22Rv1 (cell line): ENCODE measurements around the gene CFAP126.
"Not testable (repeated sequence)": the region's sequence is repeated elsewhere in the genome, so short reads cannot be mapped to it uniquely, and the experiment has no call there.

Experiments
- ZFX ChIP-seq: fragments of 450-650 bp; IDR thresholded peaks from 2 replicates; pipeline ENCODE4 v1.6.1; 2017; ENCODE audit warnings: antibody characterized with exemption, borderline replicate concordance
- TF ChIP-seq, protein P1 (sequence below): fragments of 450-650 bp; IDR thresholded peaks from 2 replicates; pipeline ENCODE4 v1.5.1; 2017; ENCODE audit warnings: mild to moderate bottlenecking

DNA sequence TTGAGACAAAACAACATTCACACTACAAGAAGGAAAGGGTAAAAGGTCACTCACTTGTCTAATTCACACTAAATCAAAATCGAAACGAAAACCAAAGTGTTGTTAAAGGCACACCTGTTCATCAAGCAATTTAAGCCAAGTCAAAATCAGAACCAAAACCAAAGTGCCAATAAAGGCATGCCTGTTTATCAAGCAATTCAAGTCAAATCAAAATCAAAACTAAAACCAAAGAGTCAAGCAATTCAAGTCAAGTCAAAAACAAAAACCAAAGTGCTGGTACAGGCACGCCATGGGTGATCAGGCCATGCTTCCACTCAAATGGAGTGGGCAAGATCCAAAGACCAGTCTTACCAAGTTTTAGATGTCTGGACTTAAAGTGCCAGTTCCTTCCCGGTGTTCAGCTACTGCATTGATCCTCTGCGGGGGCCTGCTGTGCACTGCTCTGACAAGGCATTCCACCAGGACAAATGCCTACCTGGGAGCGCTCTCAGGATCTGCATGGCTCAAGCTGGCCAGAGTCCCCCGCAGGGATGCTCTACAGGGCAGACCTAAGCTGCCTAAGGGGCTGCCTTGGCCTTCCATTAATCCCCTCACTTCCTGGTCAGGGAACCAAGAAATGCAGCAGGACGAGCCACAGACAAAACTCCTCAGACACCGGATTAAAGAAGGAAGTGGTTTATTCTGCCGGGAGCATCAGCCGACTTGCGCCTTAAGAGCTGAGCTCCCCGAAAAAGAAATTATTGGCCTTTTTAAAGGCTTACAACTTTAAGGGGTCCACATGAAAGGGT lies 42.4 kb upstream of the CFAP126 start:
- TF ChIP-seq, protein P1, sequence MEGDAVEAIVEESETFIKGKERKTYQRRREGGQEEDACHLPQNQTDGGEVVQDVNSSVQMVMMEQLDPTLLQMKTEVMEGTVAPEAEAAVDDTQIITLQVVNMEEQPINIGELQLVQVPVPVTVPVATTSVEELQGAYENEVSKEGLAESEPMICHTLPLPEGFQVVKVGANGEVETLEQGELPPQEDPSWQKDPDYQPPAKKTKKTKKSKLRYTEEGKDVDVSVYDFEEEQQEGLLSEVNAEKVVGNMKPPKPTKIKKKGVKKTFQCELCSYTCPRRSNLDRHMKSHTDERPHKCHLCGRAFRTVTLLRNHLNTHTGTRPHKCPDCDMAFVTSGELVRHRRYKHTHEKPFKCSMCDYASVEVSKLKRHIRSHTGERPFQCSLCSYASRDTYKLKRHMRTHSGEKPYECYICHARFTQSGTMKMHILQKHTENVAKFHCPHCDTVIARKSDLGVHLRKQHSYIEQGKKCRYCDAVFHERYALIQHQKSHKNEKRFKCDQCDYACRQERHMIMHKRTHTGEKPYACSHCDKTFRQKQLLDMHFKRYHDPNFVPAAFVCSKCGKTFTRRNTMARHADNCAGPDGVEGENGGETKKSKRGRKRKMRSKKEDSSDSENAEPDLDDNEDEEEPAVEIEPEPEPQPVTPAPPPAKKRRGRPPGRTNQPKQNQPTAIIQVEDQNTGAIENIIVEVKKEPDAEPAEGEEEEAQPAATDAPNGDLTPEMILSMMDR = not testable (repeated sequence)
- TF ChIP-seq ZFX = not testable (repeated sequence)
